GM12865 (cell line): ENCODE measurements around the gene MIB1.

Experiments used
- DNase-seq: peaks from one replicate; pipeline ENCODE4 v3.0.0; 2010; ENCODE audit warnings: low read depth
- H3K4me3 ChIP-seq: 2 replicates; pipeline ENCODE4 v1.5.1; 2011; ENCODE audit warnings: mild to moderate bottlenecking, low read depth, low read length, control low read depth
- CTCF ChIP-seq: IDR thresholded peaks from 2 replicates; pipeline ENCODE4 v1.5.1; 2011; ENCODE audit warnings: low read length, control low read depth, low read depth, inconsistent platforms; ENCODE audit not compliant: insufficient read depth; ENCODE audit errors: missing control alignments

Gene MIB1

GRCh38 chr18:21918693-21919092 lies 178.1 kb downstream of the MIB1 start:
- no peak for DNase-seq
- H3K4me3 ChIP-seq = no peak overlapping the region
- no peak for TF ChIP-seq CTCF
